ENCODE measurements around the gene RNF11.

GRCh38 chr1:51295926-51296325 lies 59.9 kb downstream of the RNF11 start:
- TF ChIP-seq CTCF (IDR thresholded peaks at IDR 0.05; ENCODE audit: insufficient read depth, low read length), result no peak
- no peak for TF ChIP-seq POLR2AphosphoS5 (IDR thresholded peaks at IDR 0.05; ENCODE audit: low read depth)

Data from HL-60 (cell line).